Peyer's patch (tissue), 4 donors: ENCODE measurements around the gene RIC3.

ENCODE experiments used
- POLR2A ChIP-seq, 2 donors: fragments of 450-650 bp; IDR thresholded peaks; one replicate each; pipeline ENCODE4 v1.5.1; 2017; ENCODE audit warnings: antibody characterized with exemption in 2 of 2, mild to moderate bottlenecking in 2 of 2, moderate library complexity in 2 of 2
- TF ChIP-seq, protein P1 (sequence below), 6 experiments: fragments of 450-650 bp in 4 of 6; fragments of 200-600 bp in 2 of 6; sonication (generic) in 1 of 6; IDR thresholded peaks; one replicate each; pipeline ENCODE4 v1.5.1; 2017 to 2019; ENCODE audit warnings: antibody characterized with exemption in 6 of 6, mild to moderate bottlenecking in 3 of 6, moderate library complexity in 1 of 6

DNA sequence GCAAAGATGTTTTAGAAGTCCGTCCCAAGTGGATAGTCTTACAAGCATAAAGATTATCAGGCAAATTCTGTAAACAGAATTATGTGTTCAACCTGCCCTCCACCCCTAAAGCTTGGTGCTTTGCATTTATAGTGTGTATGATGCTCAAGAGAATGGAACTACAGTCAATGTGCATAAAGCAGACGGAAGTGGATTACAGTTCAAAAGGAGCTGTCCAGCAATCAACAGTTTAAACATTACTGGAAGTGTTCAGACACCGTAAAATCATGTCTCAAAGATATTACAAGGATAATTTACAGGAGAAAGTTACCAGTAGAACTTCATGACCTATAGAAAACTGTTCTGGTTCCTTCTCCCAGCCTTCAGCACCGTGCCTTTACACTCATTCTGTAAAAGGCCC is 1.0 kb downstream of the RIC3 start:
- TF ChIP-seq, protein P1, sequence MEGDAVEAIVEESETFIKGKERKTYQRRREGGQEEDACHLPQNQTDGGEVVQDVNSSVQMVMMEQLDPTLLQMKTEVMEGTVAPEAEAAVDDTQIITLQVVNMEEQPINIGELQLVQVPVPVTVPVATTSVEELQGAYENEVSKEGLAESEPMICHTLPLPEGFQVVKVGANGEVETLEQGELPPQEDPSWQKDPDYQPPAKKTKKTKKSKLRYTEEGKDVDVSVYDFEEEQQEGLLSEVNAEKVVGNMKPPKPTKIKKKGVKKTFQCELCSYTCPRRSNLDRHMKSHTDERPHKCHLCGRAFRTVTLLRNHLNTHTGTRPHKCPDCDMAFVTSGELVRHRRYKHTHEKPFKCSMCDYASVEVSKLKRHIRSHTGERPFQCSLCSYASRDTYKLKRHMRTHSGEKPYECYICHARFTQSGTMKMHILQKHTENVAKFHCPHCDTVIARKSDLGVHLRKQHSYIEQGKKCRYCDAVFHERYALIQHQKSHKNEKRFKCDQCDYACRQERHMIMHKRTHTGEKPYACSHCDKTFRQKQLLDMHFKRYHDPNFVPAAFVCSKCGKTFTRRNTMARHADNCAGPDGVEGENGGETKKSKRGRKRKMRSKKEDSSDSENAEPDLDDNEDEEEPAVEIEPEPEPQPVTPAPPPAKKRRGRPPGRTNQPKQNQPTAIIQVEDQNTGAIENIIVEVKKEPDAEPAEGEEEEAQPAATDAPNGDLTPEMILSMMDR (IDR thresholded peaks at IDR 0.05): no peak
- TF ChIP-seq POLR2A (IDR thresholded peaks at IDR 0.05): no peak
